HepG2 (cell line): ENCODE data around the gene A4GNT.

Experiments used
- RFX5 ChIP-seq: IDR thresholded peaks from 2 replicates; pipeline ENCODE4 v1.6.1; 2011; ENCODE audit warnings: low read depth, low read length, improper control_type of control experiment
- ZNF121 ChIP-seq: sonication (generic); formaldehyde crosslinking; IDR thresholded peaks from 2 replicates; pipeline ENCODE4 v1.5.0; 2020; ENCODE audit warnings: mild to moderate bottlenecking, missing genetic modification reagents
- TF ChIP-seq, protein P1 (sequence below): sonication (generic); formaldehyde crosslinking; IDR thresholded peaks from 2 replicates; pipeline ENCODE4 v1.5.0; 2020; ENCODE audit warnings: missing genetic modification reagents

DNA sequence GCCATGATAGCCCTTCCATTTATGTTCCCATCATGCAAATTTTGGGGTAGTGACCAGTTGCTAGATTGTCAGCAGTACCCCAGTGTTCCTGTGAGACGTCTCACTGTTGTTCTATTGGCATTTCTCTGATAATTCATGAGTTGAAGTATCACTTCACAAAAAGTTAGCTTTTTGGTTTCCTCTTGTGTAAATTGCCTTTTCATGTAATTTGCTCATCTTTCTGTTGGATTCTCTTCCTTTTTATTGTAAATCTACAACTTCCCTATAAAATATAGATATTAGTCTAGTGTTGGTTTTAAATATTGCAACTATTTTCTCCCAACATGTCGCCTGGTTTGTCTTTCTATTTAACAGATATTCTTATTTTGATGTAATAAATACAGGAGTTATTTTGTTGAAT lies 7.5 kb upstream of the A4GNT start:
- TF ChIP-seq RFX5, result no peak
- TF ChIP-seq, protein P1, sequence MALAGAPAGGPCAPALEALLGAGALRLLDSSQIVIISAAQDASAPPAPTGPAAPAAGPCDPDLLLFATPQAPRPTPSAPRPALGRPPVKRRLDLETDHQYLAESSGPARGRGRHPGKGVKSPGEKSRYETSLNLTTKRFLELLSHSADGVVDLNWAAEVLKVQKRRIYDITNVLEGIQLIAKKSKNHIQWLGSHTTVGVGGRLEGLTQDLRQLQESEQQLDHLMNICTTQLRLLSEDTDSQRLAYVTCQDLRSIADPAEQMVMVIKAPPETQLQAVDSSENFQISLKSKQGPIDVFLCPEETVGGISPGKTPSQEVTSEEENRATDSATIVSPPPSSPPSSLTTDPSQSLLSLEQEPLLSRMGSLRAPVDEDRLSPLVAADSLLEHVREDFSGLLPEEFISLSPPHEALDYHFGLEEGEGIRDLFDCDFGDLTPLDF, result no peak
- no peak for TF ChIP-seq ZNF121 (CRISPR knock-in tag)
